Tibial artery (tissue), 4 donors: ENCODE measurements around the gene LYRM7.

Experiments used
- DNase-seq, 2 donors: peaks; one replicate each; pipeline ENCODE4 v3.0.0-alpha.2; 2019
- H3K27ac ChIP-seq, 2 donors: fragments of 200-600 bp; sonication (generic) in 1 of 2; 1 replicate in 1 of 2; 2 replicates in 1 of 2; pipeline ENCODE4 v1.5.1; 2018 to 2019; ENCODE audit warnings: mild to moderate bottlenecking in 1 of 2
- H3K27me3 ChIP-seq, 2 donors: fragments of 200-600 bp; sonication (generic) in 1 of 2; one replicate each; pipeline versions ENCODE4 v1.5.1 to v1.6.0; 2016 to 2019
- H3K36me3 ChIP-seq, 3 donors: fragments of 200-600 bp; sonication (generic) in 2 of 3; one replicate each; pipeline ENCODE4 v1.5.1; 2016 to 2019; ENCODE audit warnings: mild to moderate bottlenecking in 2 of 3
- H3K4me1 ChIP-seq, 4 donors: fragments of 200-600 bp; sonication (generic) in 2 of 4; 1 replicate in 3 of 4; 2 replicates in 1 of 4; pipeline ENCODE4 v1.5.1; 2016 to 2019
- H3K4me3 ChIP-seq, 2 donors: fragments of 200-600 bp; sonication (generic) in 1 of 2; 1 replicate in 1 of 2; 2 replicates in 1 of 2; pipeline ENCODE4 v1.5.1; 2018 to 2019; ENCODE audit warnings: mild to moderate bottlenecking in 2 of 2
- H3K9me3 ChIP-seq, 3 donors: fragments of 200-600 bp; sonication (generic) in 1 of 3; one replicate each; pipeline ENCODE4 v1.5.1; 2016 to 2019
- CTCF ChIP-seq, 2 experiments: fragments of 200-600 bp in 1 of 2; fragments of 450-650 bp in 1 of 2; IDR thresholded peaks; one replicate each; pipeline ENCODE4 v1.5.1; 2017 to 2019; ENCODE audit warnings: antibody characterized with exemption in 2 of 2, mild to moderate bottlenecking in 1 of 2, moderate library complexity in 1 of 2
- intact Hi-C: fragments of 100-400 bp; cut with DNase I; formaldehyde crosslinking; loops from one replicate; pipeline ENCODE4 v1.15.0; 2023; ENCODE audit warnings: low total_unique reads

LYRM7 gene

GRCh38 chr5:131223751-131224386 is 53.1 kb downstream of the LYRM7 start:
- Histone ChIP-seq H3K27me3 (no peaks in the 10 kb centered on the region), H3K4me3 (no peak overlapping the region), H3K9me3 (no peaks in the 10 kb centered on the region), H3K27ac (no peak overlapping the region), H3K36me3 (no peaks in the 10 kb centered on the region), H3K4me1 (no peaks in the 10 kb centered on the region)
- intact Hi-C loops, result no loop called here
- DNase-seq, result no peak
- TF ChIP-seq CTCF (IDR thresholded peaks at IDR 0.05), result no peak

GRCh38 chr5:131224387-131225201 is 53.9 kb downstream of the LYRM7 start:
- Histone ChIP-seq H3K27ac (no peak overlapping the region), H3K4me1 (no peaks in the 10 kb centered on the region), H3K9me3 (no peaks in the 10 kb centered on the region), H3K27me3 (no peaks in the 10 kb centered on the region), H3K4me3 (no peak overlapping the region), H3K36me3 (no peaks in the 10 kb centered on the region)
- peak; percentile 32 to 68 for DNase-seq
- TF ChIP-seq CTCF (IDR thresholded peaks at IDR 0.05), result no peak
- intact Hi-C loops, result no loop called here

- no peaks in the 10 kb centered on the region for H3K4me1 ChIP-seq
- no peaks in the 10 kb centered on the region for H3K27me3 ChIP-seq
- no peaks in the 10 kb centered on the region for H3K36me3 ChIP-seq
- TF ChIP-seq CTCF (IDR thresholded peaks at IDR 0.05), result no peak
- no peak overlapping the region for H3K4me3 ChIP-seq
- intact Hi-C loops, result no loop called here
- no peak overlapping the region for H3K27ac ChIP-seq
- no peaks in the 10 kb centered on the region for H3K9me3 ChIP-seq
- no peak for DNase-seq
Measured at GRCh38 chr5:131225282-131225974, 54.7 kb downstream of the LYRM7 start.

GRCh38 chr5:131226899-131227298 is 56.2 kb downstream of the LYRM7 start:
- Histone ChIP-seq H3K27ac (no peak overlapping the region), H3K27me3 (no peaks in the 10 kb centered on the region), H3K4me1 (no peaks in the 10 kb centered on the region), H3K36me3 (no peaks in the 10 kb centered on the region), H3K9me3 (no peaks in the 10 kb centered on the region), H3K4me3 (no peak overlapping the region)
- TF ChIP-seq CTCF (IDR thresholded peaks at IDR 0.05), result no peak
- intact Hi-C loops, result no loop called here
- no peak for DNase-seq

- Histone ChIP-seq H3K27ac (no peak overlapping the region), H3K36me3 (no peaks in the 10 kb centered on the region), H3K4me1 (no peaks in the 10 kb centered on the region), H3K27me3 (no peaks in the 10 kb centered on the region), H3K4me3 (no peak overlapping the region), H3K9me3 (no peaks in the 10 kb centered on the region)
- intact Hi-C loops, result no loop called here
- no peak for DNase-seq
- no peak for TF ChIP-seq CTCF (IDR thresholded peaks at IDR 0.05)
Measured at GRCh38 chr5:131228646-131229045, 57.9 kb downstream of the LYRM7 start.
